GM12872 (cell line): ENCODE measurements around the gene NPAS3.

Source experiments
- CTCF ChIP-seq: IDR thresholded peaks from 3 replicates; pipeline ENCODE4 v1.5.1; 2011; ENCODE audit warnings: low read depth, mild to moderate bottlenecking, low read length, moderate library complexity; ENCODE audit not compliant: insufficient read depth

The NPAS3 gene

GRCh38 chr14:33515441-33515840 lies 576.8 kb downstream of the NPAS3 start:
- no peak for TF ChIP-seq CTCF

GRCh38 chr14:33515899-33516298 lies 577.2 kb downstream of the NPAS3 start:
- no peak for TF ChIP-seq CTCF

GRCh38 chr14:33516898-33517436 lies 578.3 kb downstream of the NPAS3 start:
- no peak for TF ChIP-seq CTCF

GRCh38 chr14:33521192-33521591 lies 582.5 kb downstream of the NPAS3 start:
- no peak for TF ChIP-seq CTCF

- TF ChIP-seq CTCF, result no peak
Observed at GRCh38 chr14:33524244-33524643, 585.6 kb downstream of the NPAS3 start.

GRCh38 chr14:33525626-33526025 lies 586.9 kb downstream of the NPAS3 start:
- no peak for TF ChIP-seq CTCF

- no peak for TF ChIP-seq CTCF
Observed at GRCh38 chr14:33527023-33527634, 588.5 kb downstream of the NPAS3 start.

GRCh38 chr14:33528655-33529054 lies 590.0 kb downstream of the NPAS3 start:
- TF ChIP-seq CTCF, result no peak
